PC-3 (cell line): Measurements from ENCODE around the gene TMEM181. TPM values are rescaled to one million over a fixed set of nuclear protein-coding genes. Genes with fewer than 3 reads are reported as not detected.
"Not testable (repeated sequence)": the region's sequence is repeated elsewhere in the genome, so short reads cannot be mapped to it uniquely, and the experiment has no call there.

Source experiments
- ATAC-seq: fragments of 200-7000 bp; cut with Tn5 transposase; 2 replicates; pipeline ENCODE4 v1.9.1; 2020; ENCODE audit warnings: mild to moderate bottlenecking, moderate library complexity
- BruUV-seq: library from RNA; stranded (reverse); fragments of 400-500 nt; replicated peaks from 2 replicates; lab custom pipeline; 2021; lab: Mats Ljungman, UMichigan
- CTCF ChIA-PET: fragments of 300-600 bp; sonication (Branson Sonifier 250); formaldehyde crosslinking; loops from one replicate; lab custom pipeline; 2022; ENCODE audit warnings: antibody characterized with exemption; lab: Charles Lee
- POLR2A ChIA-PET: fragments of 300-600 bp; sonication (Branson Sonifier 250); formaldehyde crosslinking; loops from one replicate; lab custom pipeline; 2022; ENCODE audit warnings: antibody characterized with exemption; ENCODE audit not compliant: unreplicated experiment; lab: Charles Lee
- DNase-seq: peaks from one replicate; pipeline ENCODE4 v3.0.0-alpha.2; 2015
- H2AFZ ChIP-seq: fragments of 300-600 bp; sonication (generic); 2 replicates; pipeline ENCODE4 v1.6.0; 2016; ENCODE audit warnings: antibody characterized with exemption, low read length
- H3F3A ChIP-seq: fragments of 300-600 bp; sonication (generic); one replicate; pipeline ENCODE4 v1.6.0; 2017; ENCODE audit warnings: antibody characterized with exemption, low read length, control low read depth, mild to moderate bottlenecking; ENCODE audit not compliant: unreplicated experiment
- H3K27ac ChIP-seq: fragments of 300-600 bp; sonication (generic); 2 replicates; pipeline ENCODE4 v1.5.1; 2016; ENCODE audit warnings: mild to moderate bottlenecking, low read length
- H3K27me3 ChIP-seq: fragments of 300-600 bp; sonication (generic); 2 replicates; pipeline ENCODE4 v1.6.1; 2016; ENCODE audit warnings: low read length, mixed read lengths
- H3K36me3 ChIP-seq: fragments of 300-600 bp; sonication (generic); 2 replicates; pipeline ENCODE4 v1.6.1; 2016; ENCODE audit warnings: low read depth, mixed run types, low read length, mixed read lengths
- H3K4me1 ChIP-seq: fragments of 300-600 bp; sonication (generic); 2 replicates; pipeline ENCODE4 v1.5.1; 2016; ENCODE audit warnings: low read length; ENCODE audit not compliant: insufficient read depth
- H3K4me2 ChIP-seq: fragments of 300-600 bp; sonication (generic); 2 replicates; pipeline ENCODE4 v1.6.0; 2016; ENCODE audit warnings: low read length
- H3K4me3 ChIP-seq: fragments of 300-600 bp; sonication (generic); 2 replicates; pipeline ENCODE4 v1.5.1; 2016; ENCODE audit warnings: mild to moderate bottlenecking, low read length, mixed read lengths
- H3K79me2 ChIP-seq: fragments of 300-600 bp; sonication (generic); 2 replicates; pipeline ENCODE4 v1.6.1; 2017; ENCODE audit warnings: low read length, mixed read lengths
- H3K9ac ChIP-seq: fragments of 300-600 bp; sonication (generic); 2 replicates; pipeline ENCODE4 v1.6.0; 2016; ENCODE audit warnings: mild to moderate bottlenecking, low read length
- H3K9me2 ChIP-seq: fragments of 300-600 bp; sonication (generic); replicated peaks from 2 replicates; pipeline ENCODE4 v1.6.1; 2016; ENCODE audit warnings: mixed run types, low read length, mixed read lengths
- H3K9me3 ChIP-seq: fragments of 300-600 bp; sonication (generic); 2 replicates; pipeline ENCODE4 v1.6.1; 2016; ENCODE audit warnings: low read length, mixed read lengths
- H4K20me1 ChIP-seq: fragments of 300-600 bp; sonication (generic); 2 replicates; pipeline ENCODE4 v1.6.1; 2016; ENCODE audit warnings: low read length, mixed read lengths
- CTCF ChIP-seq: fragments of 300-600 bp; sonication (generic); conservative IDR thresholded peaks from 2 replicates; pipeline ENCODE4 v1.5.1; 2017; ENCODE audit warnings: antibody characterized with exemption, low read depth, mild to moderate bottlenecking, low read length
- EZH2 ChIP-seq: fragments of 300-600 bp; sonication (generic); IDR thresholded peaks from one replicate; pipeline ENCODE4 v1.6.1; 2017; ENCODE audit warnings: antibody characterized with exemption, mild to moderate bottlenecking, low read length; ENCODE audit not compliant: unreplicated experiment
- EZH2phosphoT487 ChIP-seq: fragments of 300-600 bp; sonication (generic); IDR thresholded peaks from 2 replicates; pipeline ENCODE4 v1.6.1; 2018; ENCODE audit warnings: mild to moderate bottlenecking, antibody characterized with exemption, low read length, borderline replicate concordance
- intact Hi-C: fragments of 100-400 bp; cut with micrococcal nuclease; formaldehyde crosslinking; loops from 2 replicates; pipeline ENCODE4 v1.9.0; 2023
- total RNA-seq: library from RNA; depleted of rRNA; stranded (reverse); fragments of >200 nt; gene quantifications from 2 replicates; pipeline ENCODE4 v1.2.3, GENCODE V29; 2014

The TMEM181 gene
- total RNA-seq, 1 experiment from 2014 or later, result 13.7 TPM

GRCh38 chr6:158611541-158612370 lies 51.9 kb downstream of the TMEM181 start:
- BruUV-seq, result no TSS peak
- no peak overlapping the region for H3K27ac ChIP-seq
- DNase-seq (no peak), ATAC-seq (no peak)
- H3K9me3 ChIP-seq, result no peaks in the 10 kb centered on the region
- H3K9me2 ChIP-seq, result no peaks in the 10 kb centered on the region
- H3K36me3 ChIP-seq, result peaks cover 21% of the 10 kb centered on the region; the same call in 1 of the 2 replicates
- no peaks in the 10 kb centered on the region for H3K4me1 ChIP-seq
- H3F3A ChIP-seq, result no peaks in the 10 kb centered on the region
- intact Hi-C loops, result no loop called here
- H4K20me1 ChIP-seq, result no peaks in the 10 kb centered on the region
- H3K4me2 ChIP-seq, result no peak overlapping the region
- ChIA-PET CTCF (no interaction called here), POLR2A (no interaction called here)
- H3K4me3 ChIP-seq, result no peak overlapping the region
- no peaks in the 10 kb centered on the region for H3K27me3 ChIP-seq
- H3K9ac ChIP-seq, result no peak overlapping the region
- no peaks in the 10 kb centered on the region for H3K79me2 ChIP-seq
- TF ChIP-seq EZH2phosphoT487, result no peak
- TF ChIP-seq EZH2, result no peak
- TF ChIP-seq CTCF, result no peak
- H2AFZ ChIP-seq, result no peak overlapping the region

- intact Hi-C loops, CTCF ChIA-PET, DNase-seq, ATAC-seq, H4K20me1 ChIP-seq, H3K9me3 ChIP-seq, H3K9ac ChIP-seq, H3K4me3 ChIP-seq, H3F3A ChIP-seq, H3K4me1 ChIP-seq, H3K9me2 ChIP-seq, BruUV-seq, H3K27ac ChIP-seq, H3K27me3 ChIP-seq, POLR2A ChIA-PET, H3K4me2 ChIP-seq, H2AFZ ChIP-seq, H3K79me2 ChIP-seq: not testable (repeated sequence)
- H3K36me3 ChIP-seq, result peaks cover 14% of the 10 kb centered on the region; the same call in 1 of the 2 replicates
Measured at GRCh38 chr6:158614606-158615005, 54.7 kb downstream of the TMEM181 start.

- H3K4me3 ChIP-seq, H3K9me3 ChIP-seq, H4K20me1 ChIP-seq, POLR2A ChIA-PET, H3K4me2 ChIP-seq, CTCF ChIA-PET, intact Hi-C loops, H3K9me2 ChIP-seq, DNase-seq, H3K36me3 ChIP-seq, H2AFZ ChIP-seq, BruUV-seq, H3F3A ChIP-seq, ATAC-seq, H3K4me1 ChIP-seq, H3K27ac ChIP-seq, H3K79me2 ChIP-seq, H3K27me3 ChIP-seq, H3K9ac ChIP-seq: not testable (repeated sequence)
Measured at GRCh38 chr6:158618289-158618688, 58.4 kb downstream of the TMEM181 start.
